Osteocyte (in vitro differentiated cells): Measurements from ENCODE around the gene DOCK2. TPM values are rescaled to one million over a fixed set of nuclear protein-coding genes. Genes with fewer than 3 reads are reported as not detected.
"Not testable (repeated sequence)": the region's sequence is repeated elsewhere in the genome, so short reads cannot be mapped to it uniquely, and the experiment has no call there.

ENCODE experiments used
- DNase-seq: peaks from one replicate; pipeline ENCODE4 v3.0.0; 2021; ENCODE audit warnings: mixed read lengths; ENCODE audit not compliant: unreplicated experiment; ENCODE audit errors: extremely low spot score
- H3K27ac Mint-ChIP-seq: one replicate; pipeline ENCODE4 v1.8.0; 2021; ENCODE audit warnings: mild to moderate bottlenecking, mixed read lengths; ENCODE audit not compliant: unreplicated experiment
- H3K27me3 Mint-ChIP-seq: one replicate; pipeline ENCODE4 v1.8.0; 2021; ENCODE audit warnings: mixed read lengths; ENCODE audit not compliant: unreplicated experiment
- H3K36me3 Mint-ChIP-seq: one replicate; pipeline ENCODE4 v1.8.0; 2021; ENCODE audit warnings: mixed read lengths; ENCODE audit not compliant: unreplicated experiment
- H3K4me1 Mint-ChIP-seq: one replicate; pipeline ENCODE4 v1.8.0; 2021; ENCODE audit warnings: mixed read lengths; ENCODE audit not compliant: unreplicated experiment
- H3K4me3 Mint-ChIP-seq: one replicate; pipeline ENCODE4 v1.8.0; 2021; ENCODE audit warnings: mild to moderate bottlenecking, moderate library complexity, mixed read lengths; ENCODE audit not compliant: unreplicated experiment
- H3K9me3 Mint-ChIP-seq: one replicate; pipeline ENCODE4 v1.8.0; 2021; ENCODE audit warnings: mixed read lengths; ENCODE audit not compliant: unreplicated experiment
- total RNA-seq: library from RNA; stranded (reverse); gene quantifications from 2 replicates; pipeline ENCODE4 v1.2.1, GENCODE V29; 2021
- TF ChIP-seq, protein P1 (sequence below): fragments of 200-600 bp; sonication (generic); IDR thresholded peaks from 2 replicates; pipeline ENCODE4 v1.5.0; 2021; ENCODE audit warnings: antibody characterized with exemption, mild to moderate bottlenecking, moderate library complexity

DOCK2 gene
- total RNA-seq, 1 donor from 2014 or later = 11.6 TPM

- Mint-ChIP-seq H3K4me1 (peaks cover 13% of the 10 kb centered on the region), H3K4me3 (no peak overlapping the region), H3K27me3 (no peaks in the 10 kb centered on the region), H3K9me3 (peaks cover 48% of the 10 kb centered on the region), H3K27ac (peak overlapping the region; percentile 24), H3K36me3 (peaks cover 7% of the 10 kb centered on the region)
- no peak for DNase-seq
- TF ChIP-seq, protein P1, sequence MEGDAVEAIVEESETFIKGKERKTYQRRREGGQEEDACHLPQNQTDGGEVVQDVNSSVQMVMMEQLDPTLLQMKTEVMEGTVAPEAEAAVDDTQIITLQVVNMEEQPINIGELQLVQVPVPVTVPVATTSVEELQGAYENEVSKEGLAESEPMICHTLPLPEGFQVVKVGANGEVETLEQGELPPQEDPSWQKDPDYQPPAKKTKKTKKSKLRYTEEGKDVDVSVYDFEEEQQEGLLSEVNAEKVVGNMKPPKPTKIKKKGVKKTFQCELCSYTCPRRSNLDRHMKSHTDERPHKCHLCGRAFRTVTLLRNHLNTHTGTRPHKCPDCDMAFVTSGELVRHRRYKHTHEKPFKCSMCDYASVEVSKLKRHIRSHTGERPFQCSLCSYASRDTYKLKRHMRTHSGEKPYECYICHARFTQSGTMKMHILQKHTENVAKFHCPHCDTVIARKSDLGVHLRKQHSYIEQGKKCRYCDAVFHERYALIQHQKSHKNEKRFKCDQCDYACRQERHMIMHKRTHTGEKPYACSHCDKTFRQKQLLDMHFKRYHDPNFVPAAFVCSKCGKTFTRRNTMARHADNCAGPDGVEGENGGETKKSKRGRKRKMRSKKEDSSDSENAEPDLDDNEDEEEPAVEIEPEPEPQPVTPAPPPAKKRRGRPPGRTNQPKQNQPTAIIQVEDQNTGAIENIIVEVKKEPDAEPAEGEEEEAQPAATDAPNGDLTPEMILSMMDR = no peak
Measured at GRCh38 chr5:169610606-169611005, 26.5 kb upstream of the DOCK2 start.

GRCh38 chr5:169615561-169615960, 21.5 kb upstream of the DOCK2 start:
- Mint-ChIP-seq H3K36me3 (peaks cover 6% of the 10 kb centered on the region), H3K27ac (no peak overlapping the region), H3K27me3 (no peaks in the 10 kb centered on the region), H3K4me3 (no peak overlapping the region), H3K4me1 (peaks cover 8% of the 10 kb centered on the region), H3K9me3 (peaks cover 30% of the 10 kb centered on the region)
- no peak for DNase-seq
- TF ChIP-seq, protein P1 = no peak

GRCh38 chr5:169624307-169624706, 12.8 kb upstream of the DOCK2 start:
- not testable (repeated sequence) for H3K27ac Mint-ChIP-seq, H3K27me3 Mint-ChIP-seq
- H3K9me3 Mint-ChIP-seq = peaks cover 25% of the 10 kb centered on the region

GRCh38 chr5:169626779-169627178, 10.3 kb upstream of the DOCK2 start:
- no peak for DNase-seq
- Mint-ChIP-seq H3K4me1 (peaks cover 41% of the 10 kb centered on the region), H3K27ac (peak overlapping the region; percentile 62), H3K27me3 (no peaks in the 10 kb centered on the region), H3K9me3 (peaks cover 22% of the 10 kb centered on the region), H3K36me3 (no peaks in the 10 kb centered on the region), H3K4me3 (no peak overlapping the region)
- TF ChIP-seq, protein P1 = no peak

More at GRCh38 chr5:169624307-169624706, 12.8 kb upstream of the DOCK2 start:
- peaks cover 22% of the 10 kb centered on the region for H3K4me1 Mint-ChIP-seq
- H3K36me3 Mint-ChIP-seq, H3K4me3 Mint-ChIP-seq, DNase-seq: not testable (repeated sequence)

DNA sequence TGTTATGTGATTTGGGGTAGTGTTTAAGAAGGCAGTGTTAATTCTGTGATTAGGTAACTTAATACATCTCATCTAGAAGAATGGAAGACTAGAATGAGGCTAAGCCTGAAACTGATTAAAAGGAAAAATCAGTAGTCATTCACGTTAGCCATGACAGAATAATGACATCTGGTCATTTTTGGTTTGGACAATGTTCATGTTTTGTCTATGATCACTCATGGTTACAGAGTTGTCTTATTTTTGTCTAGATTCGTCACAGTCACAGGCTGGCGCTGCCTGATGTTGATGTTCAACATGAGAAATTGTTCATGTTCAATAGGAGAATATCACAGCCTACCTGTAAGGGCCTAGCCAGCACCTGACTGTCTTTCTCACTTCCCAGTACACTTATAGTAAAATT, 9.5 kb upstream of the DOCK2 start:
- Mint-ChIP-seq H3K27me3 (no peaks in the 10 kb centered on the region), H3K36me3 (no peaks in the 10 kb centered on the region), H3K4me1 (peaks cover 45% of the 10 kb centered on the region), H3K9me3 (peaks cover 22% of the 10 kb centered on the region), H3K4me3 (no peak overlapping the region), H3K27ac (peak overlapping the region; percentile 62)
- TF ChIP-seq, protein P1 = no peak
- no peak for DNase-seq

DNA sequence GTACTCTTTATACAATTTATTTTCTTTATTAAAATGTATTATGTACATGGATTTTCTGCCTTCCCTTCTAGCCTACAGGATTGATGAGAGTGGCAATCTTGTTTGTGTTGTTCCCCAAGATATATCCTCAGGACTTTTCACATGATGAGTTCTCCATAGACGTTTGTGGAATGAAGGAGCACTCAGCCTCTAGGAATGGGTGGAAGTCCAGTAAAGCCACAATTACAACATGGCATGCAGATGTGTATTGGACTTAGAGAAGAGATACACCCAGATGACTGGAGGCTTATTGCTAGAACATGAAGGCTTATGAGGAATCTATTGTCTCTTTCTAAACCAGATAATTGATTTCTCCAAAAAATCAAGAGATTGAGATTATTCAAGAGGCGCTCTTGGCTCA, 8.2 kb upstream of the DOCK2 start:
- no peaks in the 10 kb centered on the region for H3K27me3 Mint-ChIP-seq
- TF ChIP-seq, protein P1 = no peak
- peaks cover 52% of the 10 kb centered on the region for H3K4me1 Mint-ChIP-seq
- H3K27ac Mint-ChIP-seq = peak overlapping the region; percentile 78
- H3K4me3 Mint-ChIP-seq = no peak overlapping the region
- H3K36me3 Mint-ChIP-seq = no peaks in the 10 kb centered on the region
- H3K9me3 Mint-ChIP-seq = peaks cover 15% of the 10 kb centered on the region
- no peak for DNase-seq
